ENCODE measurements around the gene EPHA4.

EPHA4 gene

DNA sequence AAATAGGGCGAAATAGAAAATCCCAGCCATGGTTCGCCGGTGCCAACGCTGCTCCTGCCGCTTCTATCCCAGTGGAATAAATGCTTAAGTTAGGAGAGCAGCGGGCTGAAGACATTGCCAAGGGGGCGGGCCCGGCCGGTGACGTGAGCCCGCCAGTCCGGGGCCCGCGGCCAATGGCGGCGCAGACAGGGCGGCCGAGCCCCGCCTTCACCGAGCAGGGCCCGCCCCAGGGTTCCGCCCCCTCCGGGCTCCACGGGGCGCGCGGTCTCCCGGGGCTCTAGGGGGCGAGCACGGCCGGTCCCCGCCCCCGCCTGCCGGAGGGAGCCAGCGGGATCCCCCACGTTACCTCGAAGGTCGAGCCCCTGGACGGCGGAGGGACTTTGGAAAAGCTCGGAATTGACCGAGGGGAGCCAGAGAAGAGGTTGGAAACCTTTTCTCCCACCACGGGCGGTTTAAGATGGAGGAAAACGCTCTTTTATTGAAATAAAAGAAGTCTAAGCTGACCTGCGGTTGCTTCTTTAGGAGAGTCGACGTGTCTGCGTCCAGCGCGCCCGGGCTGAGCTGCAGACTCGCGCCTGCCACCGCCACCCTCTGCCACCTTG lies at the start of gene EPHA4:
TSS of gene EPHA4 (minus strand) at position 86 of the 602 bp plus-strand sequence. CDS start at position 30, 56 bp downstream.
- DNase-seq (ENCODE audit: low read depth), result no peak

DNA sequence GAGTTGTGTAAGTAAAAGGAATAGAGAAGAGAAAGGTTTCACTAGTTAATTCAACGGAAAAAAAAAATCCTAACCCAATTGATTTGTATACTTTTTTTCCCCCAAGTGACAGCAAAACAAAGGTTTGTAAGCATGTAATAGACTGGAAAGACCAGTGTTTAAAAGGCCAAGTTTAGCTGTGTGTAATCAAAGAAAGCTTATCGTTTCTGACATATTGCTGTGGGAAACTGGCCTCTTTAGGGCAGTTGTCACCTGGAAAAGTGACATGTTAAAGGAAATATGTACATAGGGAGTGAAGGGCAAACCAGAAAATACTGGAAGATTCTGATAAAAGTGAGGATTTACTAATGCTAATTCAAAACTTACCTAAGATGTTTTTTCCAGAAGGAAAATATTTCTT lies 45.9 kb upstream of the EPHA4 start:
- DNase-seq (ENCODE audit: low read depth), result no peak

DNA sequence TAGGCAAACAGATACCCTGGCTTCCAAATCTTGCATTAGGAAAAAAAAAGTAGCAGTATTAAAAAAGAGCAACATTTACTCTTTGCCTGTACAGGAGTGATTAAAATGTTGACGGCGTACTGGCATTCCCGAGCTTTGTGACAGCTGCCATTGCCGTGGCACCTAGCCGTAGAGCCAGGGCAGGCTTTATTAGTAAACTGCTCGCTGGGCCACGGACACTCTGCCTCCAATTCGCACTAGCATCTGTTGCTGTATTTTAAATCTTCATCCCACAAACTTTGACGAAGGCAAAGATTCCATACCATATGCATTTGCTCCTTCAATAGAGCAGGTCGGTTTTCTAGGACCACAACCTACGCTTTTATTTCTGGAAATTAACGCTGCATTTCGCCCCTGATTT lies 44.5 kb upstream of the EPHA4 start:
- no peak for DNase-seq (ENCODE audit: low read depth)

DNA sequence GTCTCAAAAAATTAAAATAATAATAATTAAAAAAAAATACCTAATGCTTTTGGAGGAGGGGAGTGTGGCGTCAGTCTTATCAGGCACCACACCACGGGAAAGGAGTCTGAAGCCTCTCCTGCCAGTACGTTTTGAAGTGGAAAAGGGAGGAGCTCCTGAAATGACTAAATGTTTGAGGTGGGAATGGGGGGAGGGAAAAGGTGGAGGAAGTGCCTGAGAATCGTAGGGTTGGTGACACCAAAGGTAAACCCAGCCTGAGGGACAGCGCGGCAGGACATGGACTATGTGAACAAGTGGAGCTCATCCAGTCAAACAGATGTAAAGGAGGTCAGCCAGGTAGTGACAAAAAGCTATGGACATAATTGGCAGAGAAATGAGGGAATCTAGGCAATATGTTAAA lies 42.2 kb upstream of the EPHA4 start:
- DNase-seq (ENCODE audit: low read depth), result no peak

DNA sequence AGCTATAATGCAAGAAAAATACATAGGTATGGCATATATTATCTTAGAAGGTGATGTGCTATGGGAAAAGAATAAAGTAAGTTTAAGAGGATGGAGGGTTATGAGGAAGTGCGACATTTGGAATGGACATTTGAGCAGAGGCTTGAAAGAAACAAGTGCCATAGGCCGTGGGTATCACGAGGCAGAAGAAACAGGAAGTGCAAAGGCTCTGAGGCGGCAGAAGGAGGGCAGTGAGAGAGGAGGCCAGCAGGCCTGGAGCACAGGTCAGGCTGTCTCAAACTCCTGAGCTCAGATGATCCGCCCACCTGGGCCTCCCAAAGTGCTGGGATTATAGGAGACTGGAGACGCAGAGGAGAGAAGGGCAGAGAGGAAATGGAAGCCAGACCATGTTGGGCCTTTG lies 40.7 kb upstream of the EPHA4 start:
- DNase-seq (ENCODE audit: low read depth), result no peak

DNA sequence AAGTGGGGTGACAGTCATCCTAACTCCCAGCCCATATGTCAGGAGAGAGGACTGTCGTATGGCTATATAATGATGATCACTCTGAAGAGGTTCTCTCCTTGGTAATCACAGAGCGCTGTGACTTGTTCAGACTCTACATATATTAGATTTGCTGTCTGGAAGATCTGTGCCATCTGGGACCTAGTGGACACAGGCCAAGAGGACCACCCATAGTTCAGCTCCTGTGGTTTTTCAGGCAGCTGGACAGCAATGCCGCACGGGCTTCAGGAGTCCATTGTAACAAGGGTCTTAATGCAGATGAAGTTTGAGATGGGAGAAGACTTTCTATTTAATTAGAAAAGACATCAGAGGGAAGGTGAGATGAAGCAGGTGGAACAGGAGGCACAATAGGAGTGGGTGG lies 40.1 kb upstream of the EPHA4 start:
- no peak for DNase-seq (ENCODE audit: low read depth)

DNA sequence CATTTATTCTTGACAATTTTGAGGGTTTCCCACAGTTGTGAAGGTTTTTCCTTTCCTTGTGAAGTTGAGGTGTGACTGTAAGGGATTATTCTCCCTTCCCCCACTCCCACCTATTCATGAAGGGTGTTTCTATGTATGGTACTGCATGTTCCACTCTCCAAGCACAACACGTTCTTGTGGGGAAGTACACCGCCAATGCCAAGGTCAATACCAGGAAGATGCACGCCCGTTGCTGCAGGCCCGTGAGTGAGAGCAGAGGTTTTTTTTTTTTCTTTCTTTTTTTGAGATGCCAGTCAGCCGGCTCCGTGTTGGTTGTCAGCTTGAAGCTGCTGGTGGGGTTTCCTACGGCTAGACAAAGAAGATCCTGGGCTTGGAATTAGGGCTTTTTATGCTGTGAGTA lies 38.6 kb upstream of the EPHA4 start:
- DNase-seq (ENCODE audit: low read depth), result no peak

DNA sequence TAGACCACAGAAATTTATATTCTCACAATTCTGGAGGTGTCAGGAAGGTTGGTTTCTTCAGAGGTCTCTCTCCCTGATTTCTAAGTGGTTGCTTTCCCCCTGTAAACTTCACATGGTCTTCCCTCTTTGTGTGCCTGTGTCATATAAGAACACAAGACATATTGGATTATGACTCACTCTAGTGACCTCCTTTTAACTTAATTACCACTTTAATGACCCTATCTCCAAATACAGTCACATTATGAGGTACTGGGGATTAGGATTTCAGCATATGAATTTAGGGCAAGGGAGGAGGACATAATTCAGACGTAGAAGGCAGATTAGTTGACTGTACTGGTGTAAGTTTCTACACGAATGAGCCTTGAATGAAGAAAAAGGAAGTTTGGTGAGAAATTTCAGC lies 38.2 kb upstream of the EPHA4 start:
- no peak for DNase-seq (ENCODE audit: low read depth)

DNA sequence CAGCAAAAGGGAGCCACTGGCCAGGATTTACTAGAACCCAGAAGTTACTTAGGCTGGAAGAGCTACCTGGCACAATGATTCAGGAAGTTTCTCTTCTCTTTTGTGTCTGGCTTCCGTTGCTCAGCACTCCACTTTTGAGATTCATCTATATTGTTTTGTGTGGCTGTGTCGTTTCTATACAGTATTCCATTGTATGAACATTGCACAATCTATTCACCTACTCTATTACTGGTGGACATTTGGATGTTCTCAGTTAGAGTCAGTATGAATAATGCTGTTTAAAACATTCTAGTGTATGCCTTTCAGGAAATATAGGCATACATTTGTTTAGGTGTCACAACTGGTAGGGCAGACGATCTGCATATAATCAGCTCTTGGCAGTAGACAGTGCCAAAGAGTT lies 36.3 kb upstream of the EPHA4 start:
- DNase-seq (ENCODE audit: low read depth), result no peak

DNA sequence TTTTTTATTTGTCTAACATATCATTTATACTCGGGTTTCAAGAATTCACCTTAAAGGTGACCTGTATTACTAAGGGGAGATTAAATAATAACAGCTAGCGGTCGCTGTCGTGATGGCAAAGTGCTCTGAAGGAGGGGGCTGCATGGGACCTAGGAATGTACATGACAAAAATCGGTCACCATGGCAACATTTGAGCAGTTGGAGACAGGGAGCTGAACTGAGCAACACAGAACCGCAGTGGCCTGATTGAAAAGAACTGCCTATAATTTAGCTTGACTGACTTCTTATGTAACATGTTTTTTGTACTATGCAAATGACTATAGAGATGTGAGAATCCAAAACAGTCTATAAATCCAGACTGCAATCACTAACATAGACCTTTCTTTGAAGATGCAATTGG lies 34.3 kb upstream of the EPHA4 start:
- no peak for DNase-seq (ENCODE audit: low read depth)

DNA sequence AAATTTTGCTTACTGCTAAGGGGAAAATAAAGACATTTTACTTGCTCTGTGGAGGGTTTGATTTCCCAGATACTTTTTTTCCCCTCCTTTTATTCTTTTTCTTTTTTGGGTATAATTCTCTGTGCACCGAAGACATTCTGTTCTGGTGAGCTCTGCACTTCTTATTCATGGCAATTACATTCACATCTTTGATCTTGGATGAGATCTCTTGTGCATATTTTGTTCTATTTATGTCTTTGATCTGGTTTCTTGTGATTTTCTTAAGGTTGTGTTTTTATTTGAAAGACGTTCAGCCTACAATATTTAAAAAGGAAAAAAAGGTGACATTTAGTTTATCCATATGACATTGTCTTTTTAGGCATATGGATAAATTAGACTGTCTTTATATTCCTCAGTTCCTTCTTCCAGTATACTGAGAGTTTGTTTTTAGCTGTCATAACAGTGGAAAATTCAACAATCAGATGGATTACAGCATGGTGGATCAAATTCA lies 33.7 kb upstream of the EPHA4 start:
- no peak for DNase-seq (ENCODE audit: low read depth)

DNA sequence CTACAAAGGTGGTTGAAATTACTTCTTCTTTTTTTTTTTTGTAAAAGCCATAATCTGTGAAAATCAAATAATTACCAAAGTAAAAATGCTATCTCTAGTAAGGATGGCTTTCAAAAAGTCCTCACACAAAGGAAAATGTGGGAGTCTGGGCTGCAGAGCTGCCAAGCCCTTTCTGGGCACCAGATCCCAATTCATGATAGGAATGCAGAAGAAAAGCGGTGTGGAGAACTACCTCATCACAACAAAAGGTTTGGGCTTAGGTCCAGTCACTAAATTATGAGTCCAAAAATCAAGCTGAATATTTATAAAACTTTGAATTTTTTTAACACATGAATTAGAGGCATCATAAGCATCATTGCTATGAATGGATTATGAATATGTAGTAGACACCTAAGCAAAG lies 30.8 kb upstream of the EPHA4 start:
- DNase-seq (ENCODE audit: low read depth), result no peak

DNA sequence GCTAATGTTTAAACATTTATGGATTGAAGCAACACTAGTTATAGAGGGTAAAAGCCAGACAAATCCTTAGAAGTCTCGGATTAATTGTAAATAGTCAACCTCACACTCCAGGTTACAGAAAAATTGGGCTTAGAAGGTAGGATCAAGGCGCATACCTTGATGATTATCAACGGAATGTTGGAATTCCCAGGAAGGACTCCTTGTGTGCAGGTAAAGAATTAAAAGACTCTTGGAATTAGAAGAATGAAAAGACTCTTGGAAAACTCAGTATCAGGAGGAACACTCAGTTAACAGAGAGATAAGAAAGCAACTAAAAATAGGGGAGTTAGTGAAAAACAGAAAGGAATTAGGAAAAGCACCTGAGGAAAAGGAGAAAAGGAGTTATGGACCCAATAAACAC lies 29.3 kb upstream of the EPHA4 start:
- DNase-seq (ENCODE audit: low read depth), result no peak

DNA sequence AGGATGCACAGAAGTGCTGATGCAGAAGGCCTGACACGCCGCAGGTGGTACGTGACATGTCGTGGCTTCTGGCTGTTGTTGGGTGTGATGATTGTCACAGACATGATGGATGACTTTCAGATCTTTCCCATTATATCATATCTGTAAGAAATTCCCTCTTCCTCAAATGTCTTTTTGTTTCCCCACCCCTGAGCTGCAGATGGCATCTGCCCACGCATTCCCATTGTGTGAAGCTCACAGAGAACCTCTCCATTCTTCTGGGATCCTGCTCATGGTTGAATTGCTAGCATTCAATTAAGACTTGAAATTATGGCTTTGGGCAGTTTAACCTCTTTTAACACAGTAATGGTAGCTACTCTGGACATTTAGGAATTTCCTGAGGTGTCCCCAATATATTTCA lies 28.3 kb upstream of the EPHA4 start:
- no peak for DNase-seq (ENCODE audit: low read depth)

DNA sequence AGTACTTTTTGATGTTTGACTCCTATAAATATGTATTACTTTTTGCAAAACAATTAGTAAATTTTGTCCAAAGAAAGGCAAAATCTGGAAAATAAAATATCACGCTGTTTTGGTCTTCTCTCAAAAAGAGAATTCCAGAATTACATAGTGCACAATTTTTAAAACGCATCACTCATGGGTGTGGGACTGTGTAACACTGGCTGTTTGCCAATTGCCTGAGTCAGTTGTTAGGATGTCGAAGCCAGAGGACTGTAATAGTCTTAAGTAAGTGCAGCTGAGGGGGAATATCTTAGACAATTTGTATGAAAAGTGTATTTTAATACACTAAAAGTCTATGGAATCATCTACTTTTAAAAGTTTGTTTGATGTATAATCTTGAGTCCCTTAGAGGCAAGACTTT lies 24.1 kb upstream of the EPHA4 start:
- no peak for DNase-seq (ENCODE audit: low read depth)

DNA sequence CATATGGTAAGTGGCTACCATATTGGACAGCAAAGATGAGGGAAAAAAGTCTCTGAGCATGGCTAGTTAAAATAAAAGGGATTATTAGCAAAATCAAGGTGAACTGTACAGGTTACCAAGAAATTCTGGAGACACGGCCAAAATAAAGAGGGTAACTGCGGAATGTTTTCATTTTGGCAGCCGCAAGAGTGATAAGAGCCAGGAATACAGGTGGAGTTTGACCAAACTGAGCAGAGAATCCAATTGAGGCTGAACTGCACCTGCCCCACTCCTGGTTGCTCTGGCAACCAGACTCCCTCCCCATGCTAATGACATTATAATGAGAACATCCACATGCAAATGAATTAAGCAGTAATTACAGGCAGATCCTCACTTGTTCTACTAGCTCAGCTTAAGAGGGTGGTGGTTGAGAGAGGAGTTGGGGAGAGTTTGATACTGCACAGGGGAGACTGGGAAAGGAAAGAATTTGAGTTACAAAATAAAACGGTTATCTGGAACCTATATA lies 18.8 kb upstream of the EPHA4 start:
- DNase-seq (ENCODE audit: low read depth), result no peak

DNA sequence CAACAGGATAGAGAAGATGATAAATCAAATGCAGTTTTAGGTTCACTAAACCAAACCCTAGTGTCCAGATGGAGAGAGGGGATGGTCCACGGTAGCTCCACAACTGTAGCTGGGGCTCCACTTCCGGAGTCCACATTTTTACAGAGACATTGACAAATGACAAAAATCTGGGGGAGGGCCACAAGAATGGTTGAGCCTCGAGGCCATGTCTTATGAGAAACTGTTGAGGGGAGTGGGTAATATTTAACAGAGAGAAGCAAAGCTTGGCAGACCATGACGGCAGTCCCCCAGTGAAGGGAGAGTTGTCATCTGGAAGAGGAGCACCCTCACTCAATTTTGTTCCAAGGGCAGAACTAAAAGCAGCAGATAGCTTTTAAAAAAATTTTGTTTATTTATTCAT lies 17.6 kb upstream of the EPHA4 start:
- DNase-seq (ENCODE audit: low read depth), result no peak

DNA sequence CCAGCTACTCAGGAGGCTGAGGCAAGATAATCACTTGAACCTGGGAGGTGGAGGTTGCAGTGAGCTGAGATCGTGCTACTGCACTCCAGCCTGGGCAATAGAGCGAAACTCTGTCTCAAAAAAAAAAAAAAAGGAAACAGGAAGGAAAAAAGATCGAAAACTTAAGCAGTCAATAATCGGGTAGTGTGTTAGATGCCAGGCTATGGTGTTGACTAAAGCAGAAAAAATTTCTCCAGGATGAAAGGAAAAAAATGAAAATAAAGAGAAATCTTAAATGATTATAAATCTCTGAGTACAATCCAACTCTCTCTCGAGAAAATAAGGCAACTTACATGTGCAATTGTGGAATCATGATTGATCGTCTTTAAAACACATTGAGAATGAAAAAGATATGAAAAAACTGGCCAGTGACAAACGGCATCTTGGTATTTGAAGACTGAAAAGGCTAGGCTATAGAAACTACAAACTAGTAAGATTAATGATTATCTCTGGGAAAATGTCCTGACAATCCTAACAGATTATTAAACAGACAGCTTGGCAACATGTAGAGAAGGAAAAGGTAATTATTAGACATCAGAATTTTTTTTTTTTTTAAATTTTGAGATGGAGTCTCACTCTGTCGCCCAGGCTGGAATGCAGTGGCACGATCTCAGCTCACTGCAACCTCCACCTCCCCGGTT lies 16.3 kb upstream of the EPHA4 start:
- no peak for DNase-seq (ENCODE audit: low read depth)

DNA sequence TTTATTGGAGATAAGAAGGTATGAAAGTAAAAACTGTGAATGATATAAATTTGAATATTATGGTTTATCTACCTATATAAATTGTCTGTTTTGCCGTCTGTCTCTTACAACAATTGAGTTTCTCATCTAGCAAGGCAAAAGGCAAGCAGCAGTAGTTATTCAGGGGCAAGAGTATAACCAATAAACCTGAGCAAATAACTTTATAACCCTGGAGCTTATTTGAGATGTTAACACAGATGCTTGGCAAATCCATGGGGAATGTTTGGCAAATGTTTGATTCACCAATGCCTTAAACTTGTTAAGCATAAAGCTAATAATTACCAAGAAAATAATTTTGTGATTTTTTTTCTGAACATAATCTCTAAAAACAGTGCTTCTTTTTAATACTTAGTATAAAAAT lies 9.9 kb upstream of the EPHA4 start:
- no peak for DNase-seq (ENCODE audit: low read depth)

DNA sequence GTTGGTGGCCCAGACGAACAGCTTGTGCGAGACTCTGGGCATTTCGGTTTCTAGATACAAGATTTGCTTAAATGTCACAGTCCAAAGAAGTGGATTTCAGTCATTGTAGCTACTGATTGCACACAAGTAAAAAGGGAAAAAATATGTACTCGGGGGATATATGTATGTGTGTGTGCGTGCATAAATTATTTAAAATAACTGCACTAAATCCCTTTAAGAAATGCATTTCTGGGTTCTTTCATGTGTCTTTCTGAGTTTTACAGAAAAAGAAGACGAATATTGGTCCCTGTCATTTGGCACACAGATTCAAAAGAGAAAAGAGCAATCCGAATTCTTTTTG lies 2.1 kb upstream of the EPHA4 start:
- DNase-seq (ENCODE audit: low read depth), result no peak

DNA sequence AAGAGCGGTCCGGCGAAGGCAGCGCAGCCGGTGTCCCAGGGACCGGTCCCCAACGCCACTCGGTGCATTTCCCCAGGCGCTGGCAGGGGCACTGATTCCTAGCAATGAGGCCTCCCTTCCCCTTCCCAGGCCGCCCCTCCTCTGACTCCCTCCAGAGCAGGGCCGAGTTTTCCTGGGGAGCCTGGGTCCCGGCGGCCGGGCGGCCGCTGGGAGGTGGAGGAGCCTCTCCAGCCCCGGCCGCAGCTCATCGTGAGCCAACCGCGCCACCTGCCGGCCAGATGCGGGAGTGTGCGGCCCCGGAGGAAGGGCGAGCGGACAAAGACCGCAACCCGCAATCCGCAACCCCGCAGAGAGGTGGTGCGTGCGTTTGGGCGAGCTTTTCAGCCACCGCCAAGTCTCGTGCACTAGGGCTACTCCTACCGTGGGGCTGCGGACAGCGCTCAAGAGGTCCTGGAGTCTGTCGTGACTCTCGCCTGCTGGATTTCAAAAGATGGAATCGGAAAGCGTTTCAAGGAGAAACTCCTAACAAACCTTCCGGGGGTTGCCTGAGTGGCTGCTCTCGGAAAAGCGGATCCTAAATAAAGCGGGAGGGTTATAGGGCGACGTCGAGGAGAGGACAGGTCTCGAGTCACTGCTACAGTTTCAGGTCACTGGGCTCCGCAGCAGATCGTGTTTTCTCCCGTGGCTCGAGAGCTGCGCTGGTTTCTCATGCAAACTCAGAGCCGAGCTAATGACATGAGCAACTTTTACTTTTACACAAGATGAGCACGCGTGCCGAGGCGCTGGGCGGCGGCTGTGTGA lies 1.5 kb upstream of the EPHA4 start:
- DNase-seq (ENCODE audit: low read depth), result no peak

DNA sequence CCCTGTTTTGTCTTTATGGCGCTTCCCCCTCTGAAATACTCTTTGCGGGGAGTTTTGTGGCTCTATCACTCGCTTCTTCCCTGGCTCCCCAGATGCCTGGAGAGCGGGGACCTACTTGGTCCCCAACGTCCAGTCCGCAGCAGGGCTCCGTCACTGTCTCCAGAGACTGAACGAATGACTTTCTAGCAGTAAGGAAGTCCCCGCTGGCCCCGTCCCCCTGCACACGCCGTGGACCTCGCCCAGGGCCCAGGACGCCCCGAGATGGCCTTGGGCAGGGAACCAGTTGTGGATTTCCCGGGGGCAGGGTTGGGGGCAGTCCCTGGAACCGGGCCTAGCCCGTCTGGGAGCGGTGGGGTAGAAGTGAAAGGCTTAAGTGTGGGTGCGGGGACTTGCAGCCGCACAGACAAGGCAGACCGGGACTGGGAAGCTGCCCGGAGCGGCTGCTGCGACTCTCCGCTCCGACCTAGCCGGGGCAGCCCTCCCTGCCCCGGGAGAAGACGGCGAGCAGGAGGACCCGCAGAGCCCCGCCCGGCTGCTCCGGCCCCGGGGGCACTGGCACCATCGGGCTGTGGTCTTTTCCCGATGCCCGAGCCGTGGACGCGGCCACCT lies 821 bp upstream of the EPHA4 start:
- no peak for DNase-seq (ENCODE audit: low read depth)

Measured in CMK (cell line).